Endometrial microvascular endothelial cells (primary cell): ENCODE results near the gene RAD21L1. TPM values are rescaled to one million over a fixed set of nuclear protein-coding genes. Genes with fewer than 3 reads are reported as not detected.

Experiments
- in situ Hi-C: cut with HindIII; loops from 2 replicates; pipeline ENCODE4 v1.10.0; 2017; ENCODE audit warnings: low sequenced_read_pairs, low pct_unique_long_range_greater_than_20kb; ENCODE audit errors: inconsistent ontology term
- total RNA-seq: library from RNA; depleted of rRNA; stranded (reverse); fragments of >200 nt; gene quantifications from one replicate; pipeline ENCODE4 v1.2.3, GENCODE V29; 2015; ENCODE audit errors: inconsistent ontology term

The RAD21L1 gene
- total RNA-seq, 1 donor from 2014 or later = not detected

DNA sequence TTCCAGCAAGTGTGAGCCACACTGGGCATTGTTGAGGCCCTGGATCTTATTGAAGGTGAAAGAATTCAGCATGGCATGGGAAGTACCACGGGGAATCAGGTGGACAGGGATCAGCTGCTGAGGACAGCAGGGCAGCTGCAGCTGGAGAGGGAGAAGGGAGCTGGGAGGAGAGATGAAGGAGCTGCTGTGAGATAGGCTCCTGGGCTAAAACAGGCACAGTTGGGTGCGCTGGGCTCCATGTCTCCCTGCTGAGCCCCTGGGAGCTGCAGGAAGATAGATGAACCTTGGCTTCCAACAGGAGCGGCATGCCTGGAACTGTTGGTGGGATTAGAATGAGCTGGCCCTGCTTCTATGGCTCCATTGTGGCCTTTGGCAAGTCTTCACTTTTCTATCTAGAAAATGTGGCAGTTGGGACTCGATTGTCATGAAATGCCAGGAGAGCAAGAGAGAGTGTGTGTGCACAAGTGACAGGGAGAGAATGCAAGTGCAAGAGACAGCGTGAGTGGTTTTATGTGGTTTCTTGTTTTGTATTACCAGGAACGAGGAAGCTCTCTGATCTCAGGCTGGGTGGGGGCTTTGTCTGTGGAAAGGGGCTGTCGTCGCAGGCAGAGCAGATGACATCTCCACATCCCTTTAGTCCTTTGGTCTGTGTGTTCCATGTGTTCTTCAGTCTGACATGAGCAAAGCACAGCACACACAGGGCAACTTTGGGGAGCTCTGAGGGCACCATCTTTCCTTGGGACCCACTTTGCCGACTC, 60.6 kb downstream of the RAD21L1 start:
- in situ Hi-C loops = no loop called here

GRCh38 chr20:1287306-1287705, 61.5 kb downstream of the RAD21L1 start:
- in situ Hi-C loops = no loop called here

GRCh38 chr20:1287787-1288569, 62.1 kb downstream of the RAD21L1 start:
- in situ Hi-C loops = no loop called here

DNA sequence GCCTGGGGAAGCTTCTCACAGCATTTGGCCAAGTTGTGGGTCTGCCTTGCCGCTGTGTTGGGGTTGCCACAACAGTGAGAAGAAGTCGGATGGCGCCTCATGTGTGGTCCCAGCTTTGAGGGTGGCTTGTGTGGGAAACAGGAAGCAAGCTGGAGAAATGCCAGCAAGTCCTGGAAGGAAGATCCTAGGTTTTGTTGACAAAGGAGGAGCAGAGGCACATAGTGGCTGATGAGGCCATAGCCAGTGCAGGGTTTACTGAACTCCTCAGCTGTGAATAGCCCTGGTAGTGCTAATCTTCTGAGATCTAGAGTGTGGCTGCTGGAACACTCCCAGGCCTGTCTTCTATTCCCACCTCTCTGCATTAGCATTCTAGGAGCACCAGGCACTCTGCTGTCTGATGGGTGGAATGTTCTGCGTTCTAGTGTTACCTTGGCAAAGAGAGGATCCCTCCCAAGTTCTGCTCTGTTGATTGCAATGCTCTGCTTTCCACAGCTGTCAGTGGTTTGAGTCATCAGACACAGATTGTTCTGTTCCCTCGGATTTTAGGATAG, 65.4 kb downstream of the RAD21L1 start:
- in situ Hi-C loops = no loop called here

- in situ Hi-C loops = no loop called here
These were observed 66.8 kb downstream of the RAD21L1 start for GRCh38 chr20:1292620-1293019.

DNA sequence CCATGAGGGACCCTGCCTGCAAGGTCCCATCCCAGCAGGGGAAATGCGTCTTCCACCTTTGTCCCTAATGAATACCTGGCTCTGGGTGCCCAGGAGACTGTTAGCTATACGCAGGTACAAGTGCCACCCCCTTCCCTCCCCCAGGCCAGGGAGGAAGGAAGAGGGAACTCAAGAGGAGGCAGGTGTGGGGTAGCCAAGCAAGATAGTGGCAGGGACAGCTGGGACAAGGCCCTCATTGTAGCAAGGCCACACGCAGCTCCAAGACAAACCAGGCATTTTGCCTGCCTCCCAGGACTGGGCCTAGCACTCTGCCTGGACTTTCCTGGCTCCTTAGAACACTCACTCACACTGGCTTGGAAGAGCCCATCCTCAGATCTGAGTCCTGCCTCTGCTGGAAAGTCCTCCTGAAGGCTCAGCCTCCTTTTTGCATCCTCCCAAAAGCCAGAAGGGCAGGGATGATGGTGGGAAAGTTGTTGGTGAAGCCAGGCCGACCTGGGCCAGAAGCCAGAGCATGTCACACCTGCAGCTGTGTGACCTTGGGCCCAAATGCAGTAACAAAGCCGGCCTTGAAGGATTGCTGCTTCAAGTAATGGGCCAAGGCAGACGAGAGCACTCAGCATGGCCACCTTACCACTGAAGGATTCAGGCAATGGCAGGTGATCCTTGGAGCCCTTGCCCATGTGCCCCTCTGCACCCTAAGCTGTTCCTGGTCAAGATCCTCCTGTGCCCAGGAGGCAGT, 68.0 kb downstream of the RAD21L1 start:
- in situ Hi-C loops = no loop called here

- in situ Hi-C loops = no loop called here
These were observed 68.7 kb downstream of the RAD21L1 start for GRCh38 chr20:1294497-1294896.

GRCh38 chr20:1295276-1295930, 69.6 kb downstream of the RAD21L1 start:
- in situ Hi-C loops = no loop called here

DNA sequence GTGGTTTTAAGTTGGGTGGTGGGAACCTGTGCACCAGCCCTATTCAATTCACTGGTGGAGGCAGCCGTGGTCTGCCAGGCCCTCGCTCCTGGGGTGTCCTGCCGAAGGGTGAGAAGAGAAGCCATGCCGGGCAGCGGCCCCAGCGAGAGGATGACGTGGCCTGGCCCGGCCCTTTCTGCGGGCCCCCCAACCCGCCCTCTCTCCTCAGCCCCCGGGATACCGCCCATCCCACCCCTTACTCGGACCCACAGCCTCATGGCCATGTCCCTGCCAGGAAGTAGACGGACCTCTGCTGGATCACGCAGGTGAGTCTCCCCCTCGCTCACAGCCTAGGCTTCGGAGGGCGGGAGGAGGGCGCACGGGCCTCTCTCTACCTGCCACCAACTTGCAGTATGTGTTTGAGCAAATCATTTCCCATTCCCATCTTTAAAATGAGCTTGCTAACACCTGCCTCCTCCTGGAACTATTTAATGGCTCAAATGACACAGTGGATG, 70.3 kb downstream of the RAD21L1 start:
- in situ Hi-C loops = no loop called here

GRCh38 chr20:1296922-1297321, 71.1 kb downstream of the RAD21L1 start:
- in situ Hi-C loops = no loop called here

GRCh38 chr20:1297486-1297885, 71.6 kb downstream of the RAD21L1 start:
- in situ Hi-C loops = no loop called here

DNA sequence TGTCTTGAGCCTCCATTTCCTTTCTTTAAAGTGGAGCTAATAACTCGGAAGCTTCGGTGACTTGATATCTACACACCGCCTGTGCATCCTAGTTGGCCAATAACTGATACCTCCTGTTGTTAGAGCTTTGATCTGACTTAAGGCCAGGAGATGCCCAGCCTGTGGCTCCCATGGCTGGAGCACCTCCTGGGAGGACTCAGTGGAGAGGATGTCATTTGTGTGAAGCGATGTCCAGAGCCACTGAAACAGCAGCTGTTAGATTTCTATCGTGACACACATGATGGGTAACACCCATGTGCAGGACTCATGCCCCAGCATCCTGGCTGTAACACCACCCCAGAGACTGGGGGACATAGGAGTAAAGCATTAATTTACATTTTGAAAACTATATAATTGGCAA, 72.3 kb downstream of the RAD21L1 start:
- in situ Hi-C loops = no loop called here

- in situ Hi-C loops = no loop called here
These were observed 73.2 kb downstream of the RAD21L1 start for GRCh38 chr20:1298888-1299511.

- in situ Hi-C loops = no loop called here
These were observed 73.7 kb downstream of the RAD21L1 start for GRCh38 chr20:1299522-1299921.

- in situ Hi-C loops = no loop called here
These were observed 74.4 kb downstream of the RAD21L1 start for GRCh38 chr20:1300083-1300840.

GRCh38 chr20:1301031-1301529, 75.2 kb downstream of the RAD21L1 start:
- in situ Hi-C loops = no loop called here

GRCh38 chr20:1302685-1303541, 77.1 kb downstream of the RAD21L1 start:
- in situ Hi-C loops = no loop called here
